ENCODE results near the gene KLF3.

KLF3 gene

DNA sequence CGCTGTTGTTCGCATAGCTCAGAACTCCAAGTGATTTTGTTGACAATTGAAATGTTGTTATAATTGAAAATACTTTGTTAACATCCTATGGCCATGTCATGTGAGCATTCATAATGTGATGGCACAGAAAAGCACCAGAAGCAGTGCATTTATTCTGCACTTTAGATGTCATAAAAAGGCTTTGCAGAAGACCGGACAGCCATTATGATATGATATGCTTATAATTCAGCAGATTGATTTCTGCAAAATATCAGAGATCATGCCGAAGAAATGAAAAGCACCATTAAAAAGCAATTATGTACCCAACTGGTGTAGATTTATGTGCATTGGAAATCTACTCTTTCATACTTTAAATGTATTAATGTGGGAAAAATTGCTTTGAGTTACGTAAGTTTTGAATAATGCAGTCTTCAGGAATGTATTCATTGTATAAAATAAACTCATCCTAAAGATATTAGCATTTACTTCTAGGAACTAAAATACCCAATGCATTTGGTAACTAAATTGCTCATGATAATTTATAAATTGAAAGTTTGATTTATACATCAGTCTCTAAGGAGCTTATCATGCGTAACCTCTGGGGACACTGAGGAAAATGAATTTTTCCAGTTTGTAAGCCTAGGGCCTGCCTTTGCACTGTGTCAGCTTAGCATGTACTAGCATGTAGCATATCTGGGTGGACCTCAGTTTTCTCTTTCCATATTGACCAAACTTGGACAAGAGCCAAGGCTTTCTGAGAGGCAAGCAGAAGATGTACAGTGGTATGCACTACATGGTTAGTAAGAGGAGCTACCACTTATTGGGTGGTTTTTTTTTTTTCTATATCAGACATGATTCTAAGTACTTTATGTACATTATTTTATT is 75.2 kb downstream of the KLF3 start:
- peak; percentile 20 to 34 for DNase-seq
- no peak for TF ChIP-seq POLR2A (IDR thresholded peaks at IDR 0.05; ENCODE audit: low read length)
- no peak for TF ChIP-seq GATA1 (IDR thresholded peaks at IDR 0.05; ENCODE audit: low read depth, low read length)

- no peak for DNase-seq
- TF ChIP-seq GATA1 (IDR thresholded peaks at IDR 0.05; ENCODE audit: low read depth, low read length), result no peak
- TF ChIP-seq POLR2A (IDR thresholded peaks at IDR 0.05; ENCODE audit: low read length), result no peak
Observed at GRCh38 chr4:38740303-38740702, 76.3 kb downstream of the KLF3 start.

GRCh38 chr4:38743866-38744265 is 79.9 kb downstream of the KLF3 start:
- TF ChIP-seq GATA1 (IDR thresholded peaks at IDR 0.05; ENCODE audit: low read depth, low read length) (no peak), POLR2A (IDR thresholded peaks at IDR 0.05; ENCODE audit: low read length) (no peak)
- no peak for DNase-seq

- TF ChIP-seq GATA1 (IDR thresholded peaks at IDR 0.05; ENCODE audit: low read depth, low read length), result no peak
- TF ChIP-seq POLR2A (IDR thresholded peaks at IDR 0.05; ENCODE audit: low read length), result no peak
- DNase-seq, result no peak
Observed at GRCh38 chr4:38745881-38746280, 81.9 kb downstream of the KLF3 start.

- no peak for DNase-seq
- TF ChIP-seq GATA1 (IDR thresholded peaks at IDR 0.05; ENCODE audit: low read depth, low read length) (no peak), POLR2A (IDR thresholded peaks at IDR 0.05; ENCODE audit: low read length) (no peak)
Observed at GRCh38 chr4:38747629-38748028, 83.6 kb downstream of the KLF3 start.

GRCh38 chr4:38749336-38749735 is 85.3 kb downstream of the KLF3 start:
- TF ChIP-seq GATA1 (IDR thresholded peaks at IDR 0.05; ENCODE audit: low read depth, low read length), result no peak
- no peak for TF ChIP-seq POLR2A (IDR thresholded peaks at IDR 0.05; ENCODE audit: low read length)
- no peak for DNase-seq

All from erythroblast (primary cell).